PC-3 (cell line): Measurements from ENCODE around the gene SPATA1.

Source experiments
- EZH2 ChIP-seq: fragments of 300-600 bp; sonication (generic); IDR thresholded peaks from one replicate; pipeline ENCODE4 v1.6.1; 2017; ENCODE audit warnings: antibody characterized with exemption, mild to moderate bottlenecking, low read length; ENCODE audit not compliant: unreplicated experiment
- EZH2phosphoT487 ChIP-seq: fragments of 300-600 bp; sonication (generic); IDR thresholded peaks from 2 replicates; pipeline ENCODE4 v1.6.1; 2018; ENCODE audit warnings: mild to moderate bottlenecking, antibody characterized with exemption, low read length, borderline replicate concordance
- TF ChIP-seq, protein P1 (sequence below): fragments of 300-600 bp; sonication (generic); conservative IDR thresholded peaks from 2 replicates; pipeline ENCODE4 v1.5.1; 2017; ENCODE audit warnings: antibody characterized with exemption, low read depth, mild to moderate bottlenecking, low read length

DNA sequence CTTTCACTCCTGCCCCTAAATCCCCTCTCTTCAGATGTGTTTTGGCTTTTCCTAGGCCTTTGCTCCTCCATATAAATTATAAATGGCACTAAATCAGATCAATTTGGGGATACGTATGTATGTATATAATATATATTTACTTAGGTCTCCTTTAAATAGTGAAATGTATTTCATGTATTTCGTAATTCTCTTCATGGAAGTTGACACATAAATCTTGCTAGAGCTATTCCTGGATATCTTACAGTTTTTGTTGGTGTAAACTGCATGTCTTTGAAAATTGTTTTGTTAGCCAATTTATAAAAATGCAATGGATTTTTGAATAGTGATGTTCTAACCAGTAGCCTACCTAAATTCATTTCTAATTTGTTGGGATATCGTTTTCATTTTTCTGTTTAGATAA lies 18.1 kb upstream of the SPATA1 start:
- TF ChIP-seq, protein P1, sequence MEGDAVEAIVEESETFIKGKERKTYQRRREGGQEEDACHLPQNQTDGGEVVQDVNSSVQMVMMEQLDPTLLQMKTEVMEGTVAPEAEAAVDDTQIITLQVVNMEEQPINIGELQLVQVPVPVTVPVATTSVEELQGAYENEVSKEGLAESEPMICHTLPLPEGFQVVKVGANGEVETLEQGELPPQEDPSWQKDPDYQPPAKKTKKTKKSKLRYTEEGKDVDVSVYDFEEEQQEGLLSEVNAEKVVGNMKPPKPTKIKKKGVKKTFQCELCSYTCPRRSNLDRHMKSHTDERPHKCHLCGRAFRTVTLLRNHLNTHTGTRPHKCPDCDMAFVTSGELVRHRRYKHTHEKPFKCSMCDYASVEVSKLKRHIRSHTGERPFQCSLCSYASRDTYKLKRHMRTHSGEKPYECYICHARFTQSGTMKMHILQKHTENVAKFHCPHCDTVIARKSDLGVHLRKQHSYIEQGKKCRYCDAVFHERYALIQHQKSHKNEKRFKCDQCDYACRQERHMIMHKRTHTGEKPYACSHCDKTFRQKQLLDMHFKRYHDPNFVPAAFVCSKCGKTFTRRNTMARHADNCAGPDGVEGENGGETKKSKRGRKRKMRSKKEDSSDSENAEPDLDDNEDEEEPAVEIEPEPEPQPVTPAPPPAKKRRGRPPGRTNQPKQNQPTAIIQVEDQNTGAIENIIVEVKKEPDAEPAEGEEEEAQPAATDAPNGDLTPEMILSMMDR: no peak
- TF ChIP-seq EZH2: no peak
- no peak for TF ChIP-seq EZH2phosphoT487
